M059J (cell line): ENCODE measurements around the gene FDXR. TPM values are rescaled to one million over a fixed set of nuclear protein-coding genes. Genes with fewer than 3 reads are reported as not detected.

Experiments used
- DNase-seq: peaks from one replicate; pipeline ENCODE4 v3.0.0-alpha.2; 2012; ENCODE audit warnings: low read depth
- total RNA-seq: library from RNA; depleted of rRNA; stranded (reverse); fragments of >200 nt; shearing (Covaris generic); gene quantifications from 2 replicates; pipeline ENCODE4 v1.2.3, GENCODE V29; 2014

FDXR gene
- total RNA-seq, 1 experiment from 2014 or later, result 6.5 TPM

GRCh38 chr17:74898376-74898946, 25.7 kb upstream of the FDXR start:
- no peak for DNase-seq

GRCh38 chr17:74893936-74894671, 21.3 kb upstream of the FDXR start:
- DNase-seq, result no peak

GRCh38 chr17:74892974-74893911, 20.4 kb upstream of the FDXR start, which contains the start of gene FADS6:
TSS of gene FADS6 (minus strand) at chr17:74893633. CDS start at chr17:74893595, 38 bp downstream.
- DNase-seq, result no peak

GRCh38 chr17:74892013-74892841, 19.4 kb upstream of the FDXR start:
- DNase-seq, result no peak

GRCh38 chr17:74890554-74890953, 17.8 kb upstream of the FDXR start:
- DNase-seq, result no peak

- no peak for DNase-seq
These were observed 15.7 kb upstream of the FDXR start for GRCh38 chr17:74888469-74888868.

- no peak for DNase-seq
These were observed 10.5 kb upstream of the FDXR start for GRCh38 chr17:74883241-74883745.

GRCh38 chr17:74882517-74883240, 9.9 kb upstream of the FDXR start:
- DNase-seq, result no peak

GRCh38 chr17:74881073-74881472, 8.3 kb upstream of the FDXR start:
- DNase-seq, result no peak

GRCh38 chr17:74879308-74879707, 6.5 kb upstream of the FDXR start:
- no peak for DNase-seq

- no peak for DNase-seq
These were observed 5.9 kb upstream of the FDXR start for GRCh38 chr17:74878658-74879057.

- DNase-seq, result no peak
These were observed 5.1 kb upstream of the FDXR start for GRCh38 chr17:74877592-74878548.

GRCh38 chr17:74875977-74876593, 3.3 kb upstream of the FDXR start:
- DNase-seq, result no peak

- DNase-seq, result no peak
These were observed 2.6 kb upstream of the FDXR start for GRCh38 chr17:74875155-74875976.

- DNase-seq, result no peak
These were observed 1.8 kb upstream of the FDXR start for GRCh38 chr17:74874615-74875037.

GRCh38 chr17:74873874-74874614, 1.2 kb upstream of the FDXR start:
- DNase-seq, result peak; percentile 41
